Measurements from ENCODE around the gene FHAD1.
A peak's percentile ranks its signal among the peaks of the same experiment; 100 is the strongest.

FHAD1 gene

DNA sequence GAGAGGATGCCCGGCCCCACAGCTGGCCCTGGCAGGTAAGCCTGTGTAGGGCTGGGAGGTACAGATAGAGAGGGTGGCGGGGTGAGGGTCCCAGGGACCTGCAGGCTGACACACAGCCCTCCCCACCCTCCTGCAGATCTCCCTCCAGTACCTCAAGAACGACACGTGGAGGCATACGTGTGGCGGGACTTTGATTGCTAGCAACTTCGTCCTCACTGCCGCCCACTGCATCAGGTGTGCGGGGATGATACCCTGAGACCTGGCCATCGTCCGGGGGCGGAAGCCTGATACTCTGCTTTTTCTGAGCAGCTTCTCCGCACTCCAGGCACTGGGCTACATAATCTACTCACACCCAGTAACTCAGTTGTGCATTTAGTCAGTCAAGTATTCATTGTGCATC lies 193.3 kb downstream of the FHAD1 start:
- 87% methylated on average over 11 of the region's 13 CpGs for WGBS
- Histone ChIP-seq H3K27me3 (ENCODE audit: control insufficient read depth in 1 of 2, insufficient read depth in 1 of 2, low read length in 2 of 2) (peaks cover 3 to 38% of the 10 kb centered on the region in 2 experiments), H3K4me1 (ENCODE audit: control insufficient read depth, insufficient read depth, low read depth, low read length) (peaks cover under 1% of the 10 kb centered on the region)

DNA sequence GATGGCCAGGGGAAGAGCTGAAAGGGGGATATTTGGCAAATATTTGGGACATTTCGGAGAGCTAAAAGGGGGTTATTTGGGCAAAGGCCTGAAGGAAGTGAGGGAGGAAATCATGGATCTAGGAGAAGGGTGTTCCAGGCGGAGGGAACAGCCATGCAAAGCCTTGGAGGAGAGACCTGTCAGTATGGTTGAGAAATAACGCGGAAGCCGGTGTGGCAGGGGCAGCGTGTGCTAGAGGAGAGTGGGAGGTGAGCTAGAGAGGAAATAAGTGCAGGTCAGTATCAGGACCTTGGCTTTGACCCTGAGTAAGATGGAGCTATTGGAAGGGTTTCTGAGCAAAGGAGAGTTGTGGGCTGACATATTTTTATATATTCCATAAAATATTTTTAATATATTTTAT lies 194.2 kb downstream of the FHAD1 start:
- no peak overlapping the region for H3K27ac ChIP-seq (ENCODE audit: low read length, poor library complexity, severe bottlenecking)
- H3K36me3 ChIP-seq (ENCODE audit: control insufficient read depth in 1 of 2, insufficient read depth in 2 of 2, low read depth in 1 of 2, low read length in 2 of 2): no peaks in the 10 kb centered on the region
- no peak overlapping the region for H2BK12ac ChIP-seq (ENCODE audit: low read length in 2 of 2)
- no peaks in the 10 kb centered on the region for H3K9me3 ChIP-seq (ENCODE audit: control insufficient read depth, low read length)
- no peak overlapping the region for H2AFZ ChIP-seq (ENCODE audit: low read depth, low read length)
- no peaks in the 10 kb centered on the region for H3K79me1 ChIP-seq (replicated peaks; ENCODE audit: low read length, poor library complexity, severe bottlenecking)
- no peak overlapping the region for H3K4me3 ChIP-seq (ENCODE audit: insufficient read depth in 1 of 2, low read depth in 1 of 2, low read length in 2 of 2)
- no peak overlapping the region for H4K8ac ChIP-seq (ENCODE audit: low read length)
- no peak overlapping the region for H3K4me2 ChIP-seq (ENCODE audit: low read length, poor library complexity, severe bottlenecking)
- H4K91ac ChIP-seq (ENCODE audit: low read length): no peak overlapping the region
- H3K4me1 ChIP-seq (ENCODE audit: control insufficient read depth, insufficient read depth, low read depth, low read length): no peaks in the 10 kb centered on the region
- H2BK120ac ChIP-seq (ENCODE audit: low read depth, low read length): no peak overlapping the region
- H2BK15ac ChIP-seq (ENCODE audit: low read depth, poor library complexity, severe bottlenecking): no peak overlapping the region
- no peak overlapping the region for H3K18ac ChIP-seq (ENCODE audit: low read depth in 1 of 2, low read length in 2 of 2)
- no peak overlapping the region for H3K23ac ChIP-seq (ENCODE audit: low read length in 2 of 2)
- no peak overlapping the region for H2BK5ac ChIP-seq (ENCODE audit: low read depth, low read length, poor library complexity, severe bottlenecking)
- H3K14ac ChIP-seq (ENCODE audit: low read length in 2 of 2): no peak overlapping the region
- WGBS: 88% methylated on average over 6 of the region's 6 CpGs
- H3K9ac ChIP-seq (ENCODE audit: low read length): no peak overlapping the region
- no peak overlapping the region for H3K4ac ChIP-seq (ENCODE audit: low read depth in 1 of 2, low read length in 2 of 2)
- peaks cover 5 to 45% of the 10 kb centered on the region in 2 experiments for H3K27me3 ChIP-seq (ENCODE audit: control insufficient read depth in 1 of 2, insufficient read depth in 1 of 2, low read length in 2 of 2)
- H2AK5ac ChIP-seq (ENCODE audit: low read length, severe bottlenecking): no peak overlapping the region
- DNase-seq: no peak

More for the DNA sequence above, 193.3 kb downstream of the FHAD1 start:
- H3K9me3 ChIP-seq (ENCODE audit: control insufficient read depth, low read length): no peaks in the 10 kb centered on the region
- no peak overlapping the region for H3K27ac ChIP-seq (ENCODE audit: low read length, poor library complexity, severe bottlenecking)
- no peak overlapping the region for H3K14ac ChIP-seq (ENCODE audit: low read length in 2 of 2)
- no peak overlapping the region for H3K9ac ChIP-seq (ENCODE audit: low read length)
- no peak overlapping the region for H3K4ac ChIP-seq (ENCODE audit: low read depth in 1 of 2, low read length in 2 of 2)
- no peak overlapping the region for H2BK15ac ChIP-seq (ENCODE audit: low read depth, poor library complexity, severe bottlenecking)
- no peaks in the 10 kb centered on the region for H3K36me3 ChIP-seq (ENCODE audit: control insufficient read depth in 1 of 2, insufficient read depth in 2 of 2, low read depth in 1 of 2, low read length in 2 of 2)
- no peak overlapping the region for H3K18ac ChIP-seq (ENCODE audit: low read depth in 1 of 2, low read length in 2 of 2)
- no peak overlapping the region for H2BK12ac ChIP-seq (ENCODE audit: low read length in 2 of 2)
- no peak for DNase-seq
- H3K79me1 ChIP-seq (replicated peaks; ENCODE audit: low read length, poor library complexity, severe bottlenecking): no peaks in the 10 kb centered on the region
- H2BK120ac ChIP-seq (ENCODE audit: low read depth, low read length): no peak overlapping the region
- H4K91ac ChIP-seq (ENCODE audit: low read length): no peak overlapping the region
- no peak overlapping the region for H2AK5ac ChIP-seq (ENCODE audit: low read length, severe bottlenecking)
- no peak overlapping the region for H3K4me3 ChIP-seq (ENCODE audit: insufficient read depth in 1 of 2, low read depth in 1 of 2, low read length in 2 of 2)
- H4K8ac ChIP-seq (ENCODE audit: low read length): no peak overlapping the region
- no peak overlapping the region for H3K4me2 ChIP-seq (ENCODE audit: low read length, poor library complexity, severe bottlenecking)
- no peak overlapping the region for H3K23ac ChIP-seq (ENCODE audit: low read length in 2 of 2)
- H2BK5ac ChIP-seq (ENCODE audit: low read depth, low read length, poor library complexity, severe bottlenecking): no peak overlapping the region
- H2AFZ ChIP-seq (ENCODE audit: low read depth, low read length): no peak overlapping the region

DNA sequence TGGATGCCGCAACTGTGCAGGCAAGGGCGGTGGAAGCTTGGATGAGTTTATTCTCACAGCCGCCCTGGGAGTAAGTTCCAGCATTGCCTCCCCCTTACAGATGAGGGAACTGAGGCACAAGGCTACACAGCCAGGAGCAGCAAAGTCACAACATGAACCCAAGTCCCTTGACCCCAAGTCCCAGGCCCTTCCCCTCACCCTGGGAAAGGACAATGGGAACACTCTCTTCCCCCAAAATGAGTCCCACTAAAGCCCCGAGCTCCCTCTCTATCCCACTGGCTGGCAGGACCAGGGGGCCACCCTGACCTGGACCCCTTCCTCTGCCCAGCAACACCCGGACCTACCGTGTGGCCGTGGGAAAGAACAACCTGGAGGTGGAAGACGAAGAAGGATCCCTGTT lies 195.1 kb downstream of the FHAD1 start:
- no peak for DNase-seq
- Histone ChIP-seq H3K23ac (ENCODE audit: low read length in 2 of 2) (no peak overlapping the region), H4K8ac (ENCODE audit: low read length) (peak overlapping the region; percentile 31), H3K27me3 (ENCODE audit: control insufficient read depth in 1 of 2, insufficient read depth in 1 of 2, low read length in 2 of 2) (peaks cover 14 to 53% of the 10 kb centered on the region in 2 experiments), H3K9me3 (ENCODE audit: control insufficient read depth, low read length) (no peaks in the 10 kb centered on the region), H3K4me1 (ENCODE audit: control insufficient read depth, insufficient read depth, low read depth, low read length) (no peaks in the 10 kb centered on the region), H2BK5ac (ENCODE audit: low read depth, low read length, poor library complexity, severe bottlenecking) (no peak overlapping the region), H3K36me3 (ENCODE audit: control insufficient read depth in 1 of 2, insufficient read depth in 2 of 2, low read depth in 1 of 2, low read length in 2 of 2) (no peaks in the 10 kb centered on the region), H3K79me1 (replicated peaks; ENCODE audit: low read length, poor library complexity, severe bottlenecking) (no peaks in the 10 kb centered on the region), H3K4me3 (ENCODE audit: insufficient read depth in 1 of 2, low read depth in 1 of 2, low read length in 2 of 2) (no peak overlapping the region), H2BK12ac (ENCODE audit: low read length in 2 of 2) (no peak overlapping the region), H3K4me2 (ENCODE audit: low read length, poor library complexity, severe bottlenecking) (no peak overlapping the region), H2AK5ac (ENCODE audit: low read length, severe bottlenecking) (no peak overlapping the region), H3K14ac (ENCODE audit: low read length in 2 of 2) (no peak overlapping the region), H4K91ac (ENCODE audit: low read length) (no peak overlapping the region), H2AFZ (ENCODE audit: low read depth, low read length) (no peak overlapping the region), H2BK120ac (ENCODE audit: low read depth, low read length) (no peak overlapping the region), H3K18ac (ENCODE audit: low read depth in 1 of 2, low read length in 2 of 2) (no peak overlapping the region), H3K9ac (ENCODE audit: low read length) (no peak overlapping the region), H3K4ac (ENCODE audit: low read depth in 1 of 2, low read length in 2 of 2) (no peak overlapping the region), H2BK15ac (ENCODE audit: low read depth, poor library complexity, severe bottlenecking) (no peak overlapping the region), H3K27ac (ENCODE audit: low read length, poor library complexity, severe bottlenecking) (no peak overlapping the region)
- 91% methylated on average over 8 of the region's 8 CpGs for WGBS

DNA sequence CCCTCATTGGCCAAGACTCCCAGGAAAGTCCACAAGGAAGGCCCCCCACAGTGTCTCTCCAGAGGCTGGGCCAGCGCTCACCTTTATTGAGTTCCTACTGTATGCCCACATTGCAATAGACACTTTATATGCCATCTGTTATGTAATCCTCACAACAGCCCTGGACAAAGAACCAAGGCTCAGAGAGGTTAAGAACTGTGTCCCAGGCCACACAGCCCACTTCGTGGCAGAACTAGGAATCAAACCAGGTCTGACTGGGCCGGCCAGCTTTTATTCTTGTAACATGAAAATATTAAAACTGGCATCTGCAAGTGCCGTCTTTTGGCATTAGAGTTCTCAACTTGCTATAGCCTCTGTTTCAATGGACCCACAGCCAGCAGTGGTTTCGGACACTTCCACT lies 195.7 kb downstream of the FHAD1 start:
- Histone ChIP-seq H3K9ac (ENCODE audit: low read length) (no peak overlapping the region), H3K36me3 (ENCODE audit: control insufficient read depth in 1 of 2, insufficient read depth in 2 of 2, low read depth in 1 of 2, low read length in 2 of 2) (no peaks in the 10 kb centered on the region), H3K79me1 (replicated peaks; ENCODE audit: low read length, poor library complexity, severe bottlenecking) (no peaks in the 10 kb centered on the region), H3K4me1 (ENCODE audit: control insufficient read depth, insufficient read depth, low read depth, low read length) (no peaks in the 10 kb centered on the region), H2BK12ac (ENCODE audit: low read length in 2 of 2) (no peak overlapping the region), H4K91ac (ENCODE audit: low read length) (no peak overlapping the region), H4K8ac (ENCODE audit: low read length) (no peak overlapping the region), H2AFZ (ENCODE audit: low read depth, low read length) (no peak overlapping the region), H3K23ac (ENCODE audit: low read length in 2 of 2) (no peak overlapping the region), H3K4me2 (ENCODE audit: low read length, poor library complexity, severe bottlenecking) (no peak overlapping the region), H2AK5ac (ENCODE audit: low read length, severe bottlenecking) (no peak overlapping the region), H3K4ac (ENCODE audit: low read depth in 1 of 2, low read length in 2 of 2) (no peak overlapping the region), H3K14ac (ENCODE audit: low read length in 2 of 2) (no peak overlapping the region), H3K18ac (ENCODE audit: low read depth in 1 of 2, low read length in 2 of 2) (no peak overlapping the region), H3K27ac (ENCODE audit: low read length, poor library complexity, severe bottlenecking) (no peak overlapping the region), H2BK120ac (ENCODE audit: low read depth, low read length) (no peak overlapping the region), H3K4me3 (ENCODE audit: insufficient read depth in 1 of 2, low read depth in 1 of 2, low read length in 2 of 2) (no peak overlapping the region), H3K9me3 (ENCODE audit: control insufficient read depth, low read length) (no peaks in the 10 kb centered on the region), H2BK5ac (ENCODE audit: low read depth, low read length, poor library complexity, severe bottlenecking) (no peak overlapping the region), H3K27me3 (ENCODE audit: control insufficient read depth in 1 of 2, insufficient read depth in 1 of 2, low read length in 2 of 2) (peaks cover 20 to 59% of the 10 kb centered on the region in 2 experiments), H2BK15ac (ENCODE audit: low read depth, poor library complexity, severe bottlenecking) (no peak overlapping the region)
- DNase-seq: no peak
- 88% methylated on average over 5 of the region's 5 CpGs for WGBS

Data from mesenchymal stem cell (in vitro differentiated cells and primary cell).